Esophagus squamous epithelium (tissue), 4 donors: Measurements from ENCODE around the gene SIRPD.

ENCODE experiments used
- CTCF ChIP-seq, 6 experiments: fragments of 450-650 bp in 4 of 6; fragments of 200-600 bp in 2 of 6; sonication (generic) in 2 of 6; IDR thresholded peaks; one replicate each; pipeline ENCODE4 v1.5.1; 2016 to 2019; ENCODE audit warnings: antibody characterized with exemption in 6 of 6, mild to moderate bottlenecking in 4 of 6, moderate library complexity in 4 of 6
- POLR2A ChIP-seq, 4 donors: fragments of 450-650 bp; IDR thresholded peaks; one replicate each; pipeline ENCODE4 v1.6.1; 2017; ENCODE audit warnings: antibody characterized with exemption in 4 of 4, mild to moderate bottlenecking in 4 of 4, moderate library complexity in 3 of 4

GRCh38 chr20:1563598-1563997 lies 6.1 kb upstream of the SIRPD start:
- TF ChIP-seq CTCF (IDR thresholded peaks at IDR 0.05) = no peak
- no peak for TF ChIP-seq POLR2A (IDR thresholded peaks at IDR 0.05)
